K562 (cell line): Measurements from ENCODE around the gene ADAMTS2. TPM values are rescaled to one million over a fixed set of nuclear protein-coding genes. Genes with fewer than 3 reads are reported as not detected.

Experiments used
- KLF1 ChIP-seq: fragments of 450-650 bp; IDR thresholded peaks from 2 replicates; pipeline ENCODE4 v1.6.1; 2016; ENCODE audit warnings: missing genetic modification characterization, missing compliant biosample characterization
- NEUROD1 ChIP-seq: fragments of 150-350 bp; IDR thresholded peaks from 2 replicates; pipeline ENCODE4 v1.6.1; 2014; ENCODE audit warnings: borderline replicate concordance, low read length, low read depth; ENCODE audit not compliant: partially characterized antibody
- PRPF4 ChIP-seq: fragments of 200-400 bp; formaldehyde crosslinking; IDR thresholded peaks from one replicate; pipeline ENCODE4 v1.6.1; 2017; ENCODE audit warnings: low read length, low read depth, mild to moderate bottlenecking; ENCODE audit not compliant: insufficient read depth, poor library complexity, severe bottlenecking
- RBBP5 ChIP-seq: fragments of 200-600 bp; sonication (generic); IDR thresholded peaks from 2 replicates; pipeline ENCODE4 v1.6.1; 2012; ENCODE audit warnings: borderline replicate concordance, mild to moderate bottlenecking, low read length, control low read depth, inconsistent platforms; ENCODE audit not compliant: insufficient read depth, poor library complexity, severe bottlenecking
- RFX7 ChIP-seq: fragments of 250-450 bp; sonication (Bioruptor Pico); IDR thresholded peaks from 2 replicates; pipeline ENCODE4 v1.5.1; 2021; ENCODE audit warnings: mild to moderate bottlenecking
- polyA plus RNA-seq, 8 experiments: library from polyadenylated mRNA; depleted of rRNA in 4 of 8; stranded (reverse) in 5 of 8; unstranded in 3 of 8; fragments of >200 nt; fragmentation: Nextera tagmentation in 2 of 8; fragmentation: Illumina TruSeq in 1 of 8; extraction: Ambion mirVana in 2 of 8; extraction: Trizol in 1 of 8; gene quantifications; 2 replicates each; pipeline versions ENCODE4 v1.2.1 to v1.2.3, GENCODE V29; 2011 to 2014; ENCODE audit warnings: inconsistent platforms in 1 of 8, missing spikeins in 1 of 8
- total RNA-seq, 7 experiments: library from RNA; depleted of rRNA in 6 of 7; stranded (reverse); fragments of >200 nt in 6 of 7; fragmentation: Illumina TruSeq in 2 of 7; extraction: Trizol in 2 of 7; gene quantifications; 2 replicates each; pipeline versions ENCODE4 v1.2.1 to v1.2.3, GENCODE V29; 2011 to 2021; ENCODE audit warnings: low replicate concordance in 1 of 7
- TF ChIP-seq, protein P1 (sequence below): fragments of 450-650 bp; IDR thresholded peaks from 2 replicates; pipeline ENCODE4 v1.6.1; 2017; ENCODE audit warnings: antibody characterized with exemption, mild to moderate bottlenecking

ADAMTS2 gene
- total and polyA plus RNA-seq, 9 of the 15 experiments (the other 6 are each of a cell fraction or from before 2014, with no cell fraction given): not detected

DNA sequence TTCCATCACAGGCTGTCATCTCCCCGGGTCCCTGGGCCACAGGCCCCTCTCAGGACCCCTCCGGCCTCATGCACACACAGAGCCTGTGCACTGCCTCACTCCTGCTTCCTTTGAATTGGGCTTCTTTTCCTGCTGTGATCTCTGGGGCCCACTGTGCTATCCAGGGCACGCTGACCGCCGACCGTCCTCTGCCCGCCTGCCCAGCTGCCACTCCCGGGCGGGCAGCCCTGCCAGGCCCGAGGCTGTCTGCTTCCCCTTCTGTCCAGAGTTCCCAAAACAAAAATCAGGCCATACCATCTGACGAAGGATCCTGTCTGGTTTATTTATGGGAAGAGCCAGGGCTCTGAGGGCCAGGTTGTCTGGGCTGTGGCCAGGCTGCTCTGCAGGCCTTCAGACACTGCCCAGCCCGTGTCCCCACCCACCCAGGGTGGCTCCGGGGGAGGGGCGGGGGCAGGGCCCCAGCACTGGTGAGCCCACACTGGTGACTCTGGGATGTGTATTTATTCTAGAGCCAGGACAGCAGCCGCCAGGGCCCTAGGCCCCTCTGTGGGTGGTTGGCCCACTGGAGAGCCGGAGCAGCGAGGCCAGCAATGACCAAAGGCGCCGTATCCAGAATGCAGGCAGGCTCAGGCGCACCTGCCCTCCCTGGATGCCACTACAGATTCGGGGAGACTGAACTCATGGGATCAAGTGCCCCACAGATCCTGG lies 57.0 kb downstream of the ADAMTS2 start (continued):
- TF ChIP-seq RBBP5 (no peak), NEUROD1 (no peak), KLF1 (tag) (no peak), PRPF4 (no peak), RFX7 (no peak)
- TF ChIP-seq, protein P1, sequence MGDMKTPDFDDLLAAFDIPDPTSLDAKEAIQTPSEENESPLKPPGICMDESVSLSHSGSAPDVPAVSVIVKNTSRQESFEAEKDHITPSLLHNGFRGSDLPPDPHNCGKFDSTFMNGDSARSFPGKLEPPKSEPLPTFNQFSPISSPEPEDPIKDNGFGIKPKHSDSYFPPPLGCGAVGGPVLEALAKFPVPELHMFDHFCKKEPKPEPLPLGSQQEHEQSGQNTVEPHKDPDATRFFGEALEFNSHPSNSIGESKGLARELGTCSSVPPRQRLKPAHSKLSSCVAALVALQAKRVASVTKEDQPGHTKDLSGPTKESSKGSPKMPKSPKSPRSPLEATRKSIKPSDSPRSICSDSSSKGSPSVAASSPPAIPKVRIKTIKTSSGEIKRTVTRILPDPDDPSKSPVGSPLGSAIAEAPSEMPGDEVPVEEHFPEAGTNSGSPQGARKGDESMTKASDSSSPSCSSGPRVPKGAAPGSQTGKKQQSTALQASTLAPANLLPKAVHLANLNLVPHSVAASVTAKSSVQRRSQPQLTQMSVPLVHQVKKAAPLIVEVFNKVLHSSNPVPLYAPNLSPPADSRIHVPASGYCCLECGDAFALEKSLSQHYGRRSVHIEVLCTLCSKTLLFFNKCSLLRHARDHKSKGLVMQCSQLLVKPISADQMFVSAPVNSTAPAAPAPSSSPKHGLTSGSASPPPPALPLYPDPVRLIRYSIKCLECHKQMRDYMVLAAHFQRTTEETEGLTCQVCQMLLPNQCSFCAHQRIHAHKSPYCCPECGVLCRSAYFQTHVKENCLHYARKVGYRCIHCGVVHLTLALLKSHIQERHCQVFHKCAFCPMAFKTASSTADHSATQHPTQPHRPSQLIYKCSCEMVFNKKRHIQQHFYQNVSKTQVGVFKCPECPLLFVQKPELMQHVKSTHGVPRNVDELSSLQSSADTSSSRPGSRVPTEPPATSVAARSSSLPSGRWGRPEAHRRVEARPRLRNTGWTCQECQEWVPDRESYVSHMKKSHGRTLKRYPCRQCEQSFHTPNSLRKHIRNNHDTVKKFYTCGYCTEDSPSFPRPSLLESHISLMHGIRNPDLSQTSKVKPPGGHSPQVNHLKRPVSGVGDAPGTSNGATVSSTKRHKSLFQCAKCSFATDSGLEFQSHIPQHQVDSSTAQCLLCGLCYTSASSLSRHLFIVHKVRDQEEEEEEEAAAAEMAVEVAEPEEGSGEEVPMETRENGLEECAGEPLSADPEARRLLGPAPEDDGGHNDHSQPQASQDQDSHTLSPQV: no peak
- TF ChIP-seq, all 486 proteins: peak for 0
